Neural cell (in vitro differentiated cells): ENCODE results near the gene PTPRG. TPM values are rescaled to one million over a fixed set of nuclear protein-coding genes. Genes with fewer than 3 reads are reported as not detected.

Source experiments
- H2AFZ ChIP-seq: fragments of 200-600, 300-800 bp; sonication (generic), shearing (Covaris generic); 2 replicates; pipeline ENCODE4 v1.6.0; 2014; ENCODE audit warnings: low read depth, mild to moderate bottlenecking, antibody characterized with exemption, low read length, moderate library complexity
- H3F3A ChIP-seq: fragments of 200-600 bp; shearing (Covaris generic); 2 replicates; pipeline ENCODE4 v1.6.1; 2016; ENCODE audit warnings: mild to moderate bottlenecking, moderate library complexity, mixed read lengths, antibody characterized with exemption, low read length; ENCODE audit not compliant: insufficient read depth, poor library complexity, severe bottlenecking
- H3K27ac ChIP-seq: fragments of 200-600, 300-800 bp; sonication (generic), shearing (Covaris generic); 2 replicates; pipeline ENCODE4 v1.5.1; 2014; ENCODE audit warnings: mild to moderate bottlenecking, low read length, moderate library complexity
- H3K27me3 ChIP-seq: fragments of 300-800, 200-600 bp; sonication (generic), shearing (Covaris generic); 2 replicates; pipeline ENCODE4 v1.6.0; 2014; ENCODE audit warnings: mild to moderate bottlenecking, low read depth, low read length, moderate library complexity; ENCODE audit not compliant: insufficient read depth
- H3K36me3 ChIP-seq: fragments of 300-800, 200-600 bp; sonication (generic), shearing (Covaris generic); 2 replicates; pipeline ENCODE4 v1.5.1; 2014; ENCODE audit warnings: mild to moderate bottlenecking, antibody characterized with exemption, low read length, moderate library complexity; ENCODE audit not compliant: insufficient read depth
- H3K4me2 ChIP-seq: fragments of 300-800, 200-600 bp; sonication (generic), shearing (Covaris generic); 2 replicates; pipeline ENCODE4 v1.6.0; 2014; ENCODE audit warnings: mild to moderate bottlenecking, low read length
- H3K4me3 ChIP-seq: fragments of 300-800, 200-600 bp; sonication (generic), shearing (Covaris generic); 2 replicates; pipeline ENCODE4 v1.5.1; 2014; ENCODE audit warnings: mild to moderate bottlenecking, low read length, moderate library complexity
- H3K79me2 ChIP-seq: fragments of 200-600 bp; shearing (Covaris generic); replicated peaks from 2 replicates; pipeline ENCODE4 v1.6.0; 2014; ENCODE audit warnings: mild to moderate bottlenecking, low read length, moderate library complexity; ENCODE audit not compliant: insufficient read depth
- H3K9ac ChIP-seq: fragments of 300-800, 200-600 bp; sonication (generic), shearing (Covaris generic); 2 replicates; pipeline ENCODE4 v1.6.1; 2016; ENCODE audit warnings: mild to moderate bottlenecking, low read length, mixed read lengths
- H3K9me2 ChIP-seq: fragments of 200-600 bp; shearing (Covaris generic); 2 replicates; pipeline ENCODE4 v1.6.1; 2016; ENCODE audit warnings: mild to moderate bottlenecking, low read length, mixed read lengths; ENCODE audit not compliant: insufficient read depth
- H3K9me3 ChIP-seq: fragments of 200-600, 300-800 bp; sonication (generic), shearing (Covaris generic); 2 replicates; pipeline ENCODE4 v1.6.1; 2016; ENCODE audit warnings: mild to moderate bottlenecking, mixed run types, low read length, moderate library complexity, mixed read lengths
- H4K20me1 ChIP-seq: fragments of 200-600 bp; shearing (Covaris generic); 2 replicates; pipeline ENCODE4 v1.6.1; 2016; ENCODE audit warnings: mild to moderate bottlenecking, mixed run types; ENCODE audit not compliant: insufficient read depth
- EP300 ChIP-seq: fragments of 450-650 bp; conservative IDR thresholded peaks from 2 replicates; pipeline ENCODE4 v1.6.1; 2014; ENCODE audit warnings: antibody characterized with exemption, mild to moderate bottlenecking, moderate library complexity; ENCODE audit not compliant: poor library complexity, severe bottlenecking
- EZH2 ChIP-seq: fragments of 200-600, 300-800 bp; shearing (Covaris generic), sonication (generic); IDR thresholded peaks from 2 replicates; pipeline ENCODE4 v1.6.1; 2014; ENCODE audit warnings: antibody characterized with exemption, low read length, borderline replicate concordance, mild to moderate bottlenecking; ENCODE audit not compliant: insufficient read depth, poor library complexity, severe bottlenecking
- MXI1 ChIP-seq: fragments of 450-650 bp; conservative IDR thresholded peaks from 2 replicates; pipeline ENCODE4 v1.6.1; 2014; ENCODE audit warnings: antibody characterized with exemption, mild to moderate bottlenecking; ENCODE audit not compliant: poor library complexity, severe bottlenecking
- POLR2AphosphoS5 ChIP-seq: IDR thresholded peaks from 2 replicates; pipeline ENCODE4 v1.6.1; 2012
- RAD21 ChIP-seq: fragments of 450-650 bp; conservative IDR thresholded peaks from 2 replicates; pipeline ENCODE4 v1.6.1; 2014; ENCODE audit warnings: antibody characterized with exemption, mild to moderate bottlenecking, moderate library complexity
- SMC3 ChIP-seq: fragments of 450-650 bp; conservative IDR thresholded peaks from 2 replicates; pipeline ENCODE4 v1.6.1; 2014; ENCODE audit warnings: antibody characterized with exemption, mild to moderate bottlenecking, moderate library complexity; ENCODE audit not compliant: poor library complexity
- TAF1 ChIP-seq: IDR thresholded peaks from 2 replicates; pipeline ENCODE4 v1.6.1; 2012; ENCODE audit warnings: low read depth
- polyA minus RNA-seq: library from RNA; depleted of rRNA, polyadenylated mRNA; stranded (reverse); fragments of >200 nt; gene quantifications from 2 replicates; pipeline ENCODE4 v1.2.3, GENCODE V29; 2014
- polyA plus RNA-seq: library from polyadenylated mRNA; depleted of rRNA; stranded (reverse); fragments of >200 nt; gene quantifications from 2 replicates; pipeline ENCODE4 v1.2.3, GENCODE V29; 2014
- TF ChIP-seq, protein P1 (sequence below): IDR thresholded peaks from 2 replicates; pipeline ENCODE4 v1.6.1; 2012; ENCODE audit warnings: borderline replicate concordance
- TF ChIP-seq, protein P2 (sequence below): fragments of 450-650 bp; IDR thresholded peaks from 2 replicates; pipeline ENCODE4 v1.5.1; 2014; ENCODE audit warnings: antibody characterized with exemption, mild to moderate bottlenecking, moderate library complexity; ENCODE audit not compliant: poor library complexity, severe bottlenecking

PTPRG gene
- polyA plus RNA-seq: 31.3 and 33.1 TPM in 2 replicates
- polyA minus RNA-seq: 150 and 174 TPM in 2 replicates

DNA sequence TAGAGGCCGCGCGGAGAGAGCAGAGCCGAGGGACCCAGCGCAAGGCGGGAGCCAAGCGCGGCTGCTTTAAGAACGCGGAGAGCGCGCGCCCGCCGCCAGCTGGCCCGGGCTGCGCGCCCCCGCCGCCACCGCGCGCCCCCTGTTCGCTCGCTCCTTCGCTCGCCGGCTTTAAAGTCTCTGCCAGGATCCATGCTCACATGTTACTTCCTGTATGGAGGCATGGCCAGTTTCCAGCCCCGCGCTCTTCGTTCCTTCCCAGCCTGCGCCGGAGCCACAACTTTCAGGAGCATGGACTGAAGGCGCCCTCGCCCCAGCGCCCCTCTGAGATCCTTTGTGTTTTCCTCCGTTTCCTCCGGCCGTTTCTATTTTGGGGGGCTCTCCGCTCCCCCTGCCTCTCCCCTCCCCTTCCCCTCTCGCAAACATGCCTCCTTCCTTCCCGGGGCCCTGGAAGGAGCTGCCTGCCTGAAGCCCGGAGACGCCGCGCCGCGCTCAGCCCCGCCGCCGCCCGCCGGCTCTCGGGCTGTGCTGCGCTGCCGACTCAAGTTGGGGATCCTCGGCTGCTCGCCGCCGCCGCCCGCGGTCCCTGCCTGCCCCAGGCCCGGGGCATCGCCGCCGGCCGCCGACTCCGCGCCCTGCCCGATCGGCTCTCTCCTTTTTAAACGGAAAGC is at the start of gene PTPRG:
Gene PTPRG (plus strand): TSS at position 198 of the 668 bp plus-strand sequence. CDS start 717 bp downstream, outside the sequence.
- no peaks in the 10 kb centered on the region for H3K27me3 ChIP-seq
- peak within 1 kb of the TSS; percentile 97 for H3K4me3 ChIP-seq
- no peaks in the 10 kb centered on the region for H3K9me3 ChIP-seq
- H4K20me1 ChIP-seq: no peaks in the 10 kb centered on the region
- H2AFZ ChIP-seq: peak within 1 kb of the TSS; percentile 84
- no peaks in the 10 kb centered on the region for H3F3A ChIP-seq
- H3K79me2 ChIP-seq: peaks cover 35% of the 10 kb centered on the region
- H3K4me2 ChIP-seq: peak within 1 kb of the TSS; percentile 44
- H3K9me2 ChIP-seq: no peaks in the 10 kb centered on the region
- TF ChIP-seq RAD21 (peak; percentile 54), POLR2AphosphoS5 (peak; percentile 81), TAF1 (peak; percentile 47), EZH2 (no peak), SMC3 (peak; percentile 61), MXI1 (peak; percentile 99)
- TF ChIP-seq, protein P1, sequence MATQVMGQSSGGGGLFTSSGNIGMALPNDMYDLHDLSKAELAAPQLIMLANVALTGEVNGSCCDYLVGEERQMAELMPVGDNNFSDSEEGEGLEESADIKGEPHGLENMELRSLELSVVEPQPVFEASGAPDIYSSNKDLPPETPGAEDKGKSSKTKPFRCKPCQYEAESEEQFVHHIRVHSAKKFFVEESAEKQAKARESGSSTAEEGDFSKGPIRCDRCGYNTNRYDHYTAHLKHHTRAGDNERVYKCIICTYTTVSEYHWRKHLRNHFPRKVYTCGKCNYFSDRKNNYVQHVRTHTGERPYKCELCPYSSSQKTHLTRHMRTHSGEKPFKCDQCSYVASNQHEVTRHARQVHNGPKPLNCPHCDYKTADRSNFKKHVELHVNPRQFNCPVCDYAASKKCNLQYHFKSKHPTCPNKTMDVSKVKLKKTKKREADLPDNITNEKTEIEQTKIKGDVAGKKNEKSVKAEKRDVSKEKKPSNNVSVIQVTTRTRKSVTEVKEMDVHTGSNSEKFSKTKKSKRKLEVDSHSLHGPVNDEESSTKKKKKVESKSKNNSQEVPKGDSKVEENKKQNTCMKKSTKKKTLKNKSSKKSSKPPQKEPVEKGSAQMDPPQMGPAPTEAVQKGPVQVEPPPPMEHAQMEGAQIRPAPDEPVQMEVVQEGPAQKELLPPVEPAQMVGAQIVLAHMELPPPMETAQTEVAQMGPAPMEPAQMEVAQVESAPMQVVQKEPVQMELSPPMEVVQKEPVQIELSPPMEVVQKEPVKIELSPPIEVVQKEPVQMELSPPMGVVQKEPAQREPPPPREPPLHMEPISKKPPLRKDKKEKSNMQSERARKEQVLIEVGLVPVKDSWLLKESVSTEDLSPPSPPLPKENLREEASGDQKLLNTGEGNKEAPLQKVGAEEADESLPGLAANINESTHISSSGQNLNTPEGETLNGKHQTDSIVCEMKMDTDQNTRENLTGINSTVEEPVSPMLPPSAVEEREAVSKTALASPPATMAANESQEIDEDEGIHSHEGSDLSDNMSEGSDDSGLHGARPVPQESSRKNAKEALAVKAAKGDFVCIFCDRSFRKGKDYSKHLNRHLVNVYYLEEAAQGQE: no peak
- H3K27ac ChIP-seq: peak within 1 kb of the TSS; percentile 96
- no peaks in the 10 kb centered on the region for H3K36me3 ChIP-seq
- peak within 1 kb of the TSS; percentile 95 for H3K9ac ChIP-seq

DNA sequence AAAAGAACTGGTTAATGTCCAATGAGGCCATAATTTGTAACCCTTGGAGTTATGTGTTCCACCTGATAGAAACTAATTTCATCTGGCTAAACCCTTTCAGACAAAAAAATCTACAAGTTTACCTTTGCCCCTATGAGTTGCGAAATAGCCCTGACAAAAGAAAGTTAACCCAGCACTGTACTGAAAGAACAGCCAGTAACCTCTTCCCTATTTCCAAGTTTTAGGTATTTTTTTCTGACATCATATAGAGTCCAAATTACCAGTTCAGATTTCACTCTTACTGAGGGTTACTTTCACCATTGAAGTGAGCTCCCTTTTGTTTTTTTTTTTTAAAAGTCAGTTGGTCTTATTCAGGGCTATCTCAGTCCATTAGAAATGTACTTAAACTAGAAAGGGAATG is 42.8 kb upstream of the PTPRG start:
- Histone ChIP-seq H3K27me3 (no peaks in the 10 kb centered on the region), H3K4me3 (no peak overlapping the region), H3K9me2 (no peaks in the 10 kb centered on the region), H3K4me2 (no peak overlapping the region), H4K20me1 (no peaks in the 10 kb centered on the region), H2AFZ (no peak overlapping the region), H3K79me2 (no peaks in the 10 kb centered on the region), H3F3A (no peaks in the 10 kb centered on the region), H3K27ac (no peak overlapping the region), H3K9ac (no peak overlapping the region), H3K9me3 (no peaks in the 10 kb centered on the region), H3K36me3 (no peaks in the 10 kb centered on the region)
- TF ChIP-seq RAD21: no peak
- no peak for TF ChIP-seq MXI1
- TF ChIP-seq EP300: no peak
- TF ChIP-seq, protein P2, sequence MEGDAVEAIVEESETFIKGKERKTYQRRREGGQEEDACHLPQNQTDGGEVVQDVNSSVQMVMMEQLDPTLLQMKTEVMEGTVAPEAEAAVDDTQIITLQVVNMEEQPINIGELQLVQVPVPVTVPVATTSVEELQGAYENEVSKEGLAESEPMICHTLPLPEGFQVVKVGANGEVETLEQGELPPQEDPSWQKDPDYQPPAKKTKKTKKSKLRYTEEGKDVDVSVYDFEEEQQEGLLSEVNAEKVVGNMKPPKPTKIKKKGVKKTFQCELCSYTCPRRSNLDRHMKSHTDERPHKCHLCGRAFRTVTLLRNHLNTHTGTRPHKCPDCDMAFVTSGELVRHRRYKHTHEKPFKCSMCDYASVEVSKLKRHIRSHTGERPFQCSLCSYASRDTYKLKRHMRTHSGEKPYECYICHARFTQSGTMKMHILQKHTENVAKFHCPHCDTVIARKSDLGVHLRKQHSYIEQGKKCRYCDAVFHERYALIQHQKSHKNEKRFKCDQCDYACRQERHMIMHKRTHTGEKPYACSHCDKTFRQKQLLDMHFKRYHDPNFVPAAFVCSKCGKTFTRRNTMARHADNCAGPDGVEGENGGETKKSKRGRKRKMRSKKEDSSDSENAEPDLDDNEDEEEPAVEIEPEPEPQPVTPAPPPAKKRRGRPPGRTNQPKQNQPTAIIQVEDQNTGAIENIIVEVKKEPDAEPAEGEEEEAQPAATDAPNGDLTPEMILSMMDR: no peak
- TF ChIP-seq SMC3: no peak
- TF ChIP-seq POLR2AphosphoS5: no peak
- TF ChIP-seq, protein P1: no peak
